PFSK-1 (cell line): ENCODE results near the gene SLAMF1.

Source experiments
- FOXP2 ChIP-seq: optimal IDR thresholded peaks from 2 replicates; pipeline ENCODE3; 2011; ENCODE audit warnings: borderline replicate concordance, control low read depth, inconsistent platforms; ENCODE audit not compliant: insufficient read depth; ENCODE audit errors: extremely low read length, extremely low read depth
- POLR2AphosphoS5 ChIP-seq: IDR thresholded peaks from 2 replicates; pipeline ENCODE4 v1.6.1; 2012; ENCODE audit warnings: low read depth, mild to moderate bottlenecking, control low read depth, low read length, moderate library complexity
- SIN3A ChIP-seq: IDR thresholded peaks from 2 replicates; pipeline ENCODE4 v1.6.1; 2012; ENCODE audit warnings: mild to moderate bottlenecking, low read length, moderate library complexity, borderline replicate concordance; ENCODE audit not compliant: insufficient read depth
- TAF1 ChIP-seq: IDR thresholded peaks from 2 replicates; pipeline ENCODE4 v1.6.1; 2012; ENCODE audit warnings: low read length, control low read depth, borderline replicate concordance; ENCODE audit not compliant: insufficient read depth
- TF ChIP-seq, protein P1 (sequence below), 2 experiments: IDR thresholded peaks; 2 replicates each; pipeline versions ENCODE4 v1.6.1 to v1.8.0; 2011 to 2012; ENCODE audit warnings: low read depth in 2 of 2, low read length in 2 of 2, control low read depth in 1 of 2, inconsistent platforms in 1 of 2, mild to moderate bottlenecking in 1 of 2, moderate library complexity in 1 of 2; ENCODE audit not compliant: insufficient read depth in 1 of 2

Gene SLAMF1

GRCh38 chr1:160652924-160653619 is 6.2 kb upstream of the SLAMF1 start:
- no peak for TF ChIP-seq SIN3A
- TF ChIP-seq, protein P1, sequence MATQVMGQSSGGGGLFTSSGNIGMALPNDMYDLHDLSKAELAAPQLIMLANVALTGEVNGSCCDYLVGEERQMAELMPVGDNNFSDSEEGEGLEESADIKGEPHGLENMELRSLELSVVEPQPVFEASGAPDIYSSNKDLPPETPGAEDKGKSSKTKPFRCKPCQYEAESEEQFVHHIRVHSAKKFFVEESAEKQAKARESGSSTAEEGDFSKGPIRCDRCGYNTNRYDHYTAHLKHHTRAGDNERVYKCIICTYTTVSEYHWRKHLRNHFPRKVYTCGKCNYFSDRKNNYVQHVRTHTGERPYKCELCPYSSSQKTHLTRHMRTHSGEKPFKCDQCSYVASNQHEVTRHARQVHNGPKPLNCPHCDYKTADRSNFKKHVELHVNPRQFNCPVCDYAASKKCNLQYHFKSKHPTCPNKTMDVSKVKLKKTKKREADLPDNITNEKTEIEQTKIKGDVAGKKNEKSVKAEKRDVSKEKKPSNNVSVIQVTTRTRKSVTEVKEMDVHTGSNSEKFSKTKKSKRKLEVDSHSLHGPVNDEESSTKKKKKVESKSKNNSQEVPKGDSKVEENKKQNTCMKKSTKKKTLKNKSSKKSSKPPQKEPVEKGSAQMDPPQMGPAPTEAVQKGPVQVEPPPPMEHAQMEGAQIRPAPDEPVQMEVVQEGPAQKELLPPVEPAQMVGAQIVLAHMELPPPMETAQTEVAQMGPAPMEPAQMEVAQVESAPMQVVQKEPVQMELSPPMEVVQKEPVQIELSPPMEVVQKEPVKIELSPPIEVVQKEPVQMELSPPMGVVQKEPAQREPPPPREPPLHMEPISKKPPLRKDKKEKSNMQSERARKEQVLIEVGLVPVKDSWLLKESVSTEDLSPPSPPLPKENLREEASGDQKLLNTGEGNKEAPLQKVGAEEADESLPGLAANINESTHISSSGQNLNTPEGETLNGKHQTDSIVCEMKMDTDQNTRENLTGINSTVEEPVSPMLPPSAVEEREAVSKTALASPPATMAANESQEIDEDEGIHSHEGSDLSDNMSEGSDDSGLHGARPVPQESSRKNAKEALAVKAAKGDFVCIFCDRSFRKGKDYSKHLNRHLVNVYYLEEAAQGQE (IDR thresholded peaks at IDR 0.05; ENCODE audit: insufficient read depth in 1 of 2, low read depth in 2 of 2, low read length in 2 of 2) = no peak
- no peak for TF ChIP-seq POLR2AphosphoS5
- TF ChIP-seq FOXP2 = no peak
- TF ChIP-seq TAF1 = no peak

- no peak for TF ChIP-seq SIN3A
- TF ChIP-seq, protein P1 (IDR thresholded peaks at IDR 0.05; ENCODE audit: insufficient read depth in 1 of 2, low read depth in 2 of 2, low read length in 2 of 2) = no peak
- no peak for TF ChIP-seq TAF1
These were observed 4.7 kb upstream of the SLAMF1 start for GRCh38 chr1:160651433-160652064.

DNA sequence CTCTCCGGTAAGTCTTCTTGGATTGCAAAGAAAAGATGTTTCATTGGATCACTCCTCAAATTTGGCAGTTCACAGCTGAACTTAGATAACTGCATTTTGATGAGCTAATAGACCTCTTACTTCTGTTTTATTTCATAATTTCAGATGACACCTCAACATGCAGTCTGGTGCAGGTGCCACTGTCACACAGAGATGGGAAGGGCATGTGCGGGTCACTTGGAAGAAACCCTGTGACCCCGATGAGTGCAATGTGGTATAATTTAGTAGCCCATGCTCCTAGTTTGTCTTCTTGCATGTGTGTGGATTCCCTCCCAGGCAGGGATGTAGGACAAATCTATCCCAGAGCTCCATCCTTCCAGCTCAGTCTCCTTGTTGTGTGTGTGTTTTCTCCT is 481 bp upstream of the SLAMF1 start:
- TF ChIP-seq FOXP2 (no peak), TAF1 (no peak), POLR2AphosphoS5 (no peak), SIN3A (no peak)
- TF ChIP-seq, protein P1 (IDR thresholded peaks at IDR 0.05; ENCODE audit: insufficient read depth in 1 of 2, low read depth in 2 of 2, low read length in 2 of 2) = no peak

DNA sequence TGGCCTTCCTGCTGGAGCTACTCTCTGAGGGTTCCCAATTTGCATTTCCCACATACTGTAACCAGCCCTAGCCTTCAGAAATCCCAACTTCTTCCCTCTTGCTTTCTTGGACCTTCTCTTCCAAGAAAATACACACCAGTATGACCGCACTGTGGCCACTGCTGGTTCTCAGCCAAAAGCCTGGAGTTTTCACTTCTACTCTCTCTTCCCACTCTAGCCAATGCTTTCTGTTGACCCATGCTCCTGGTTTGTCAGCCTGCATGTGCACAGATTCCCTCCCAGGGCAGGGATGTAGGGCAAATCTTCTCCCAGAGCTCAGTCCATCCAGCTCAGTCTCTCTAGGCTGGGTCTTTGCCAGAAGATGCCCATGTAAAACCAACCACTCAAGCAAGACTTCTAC is 664 bp downstream of the SLAMF1 start:
- TF ChIP-seq POLR2AphosphoS5 = no peak
- TF ChIP-seq TAF1 = no peak
- TF ChIP-seq, protein P1 (IDR thresholded peaks at IDR 0.05; ENCODE audit: insufficient read depth in 1 of 2, low read depth in 2 of 2, low read length in 2 of 2) = no peak
- TF ChIP-seq FOXP2 = no peak
- no peak for TF ChIP-seq SIN3A
